Measurements from ENCODE around the gene KASH5. TPM values are rescaled to one million over a fixed set of nuclear protein-coding genes. Genes with fewer than 3 reads are reported as not detected.
"Not testable (repeated sequence)": the region's sequence is repeated elsewhere in the genome, so short reads cannot be mapped to it uniquely, and the experiment has no call there.

Gene KASH5
- total RNA-seq, 1 experiment from 2014 or later = 1.00 TPM

DNA sequence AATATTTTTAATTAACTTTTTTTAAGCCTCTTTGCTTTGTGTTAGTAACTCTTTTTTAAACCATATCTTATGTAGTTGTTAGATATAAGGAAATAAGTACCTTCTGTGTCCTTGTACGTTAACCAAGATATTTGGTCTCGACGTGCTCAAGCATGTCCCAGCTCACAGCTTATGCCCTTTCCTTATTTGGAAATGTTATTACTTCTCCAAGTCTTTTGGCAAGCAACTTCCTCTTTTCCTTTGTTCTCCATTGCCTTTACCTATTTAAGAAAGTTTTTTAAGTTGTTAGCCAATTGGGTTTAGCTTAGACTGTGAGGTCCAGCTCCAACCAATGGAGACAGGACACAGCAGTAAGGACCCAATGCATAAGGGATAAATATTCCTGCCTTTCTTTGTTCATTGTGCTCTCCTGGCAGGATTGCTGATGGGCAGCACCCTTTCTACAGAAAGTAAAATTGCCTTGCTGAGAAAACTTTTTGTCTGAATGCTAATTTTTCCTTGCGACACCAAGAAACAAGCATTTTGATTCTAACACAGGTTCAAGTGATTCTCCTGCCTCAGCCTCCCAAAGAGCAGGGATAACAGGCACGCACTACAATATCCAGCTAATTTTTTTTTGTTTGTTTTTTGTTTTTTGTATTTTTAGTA lies 19.2 kb upstream of the KASH5 start:
- Histone ChIP-seq H3K4me3 (ENCODE audit: low read depth, low read length) (no peak overlapping the region), H3K4me1 (0 out of 2 replicates have a peak, but pooled peaks cover 3% of the 10 kb centered on the region), H3K36me3 (ENCODE audit: control insufficient read depth, insufficient read depth, low read length) (no peaks in the 10 kb centered on the region), H3K9me3 (peaks cover 18% of the 10 kb centered on the region), H3K27me3 (replicated peaks; ENCODE audit: control insufficient read depth, insufficient read depth, low read length) (no peaks in the 10 kb centered on the region)
- H3K4me3 Mint-ChIP-seq (ENCODE audit: unreplicated experiment) = no peak overlapping the region
- no peaks in the 10 kb centered on the region for H3K27me3 Mint-ChIP-seq (ENCODE audit: insufficient read depth, unreplicated experiment)
- H3K4me1 Mint-ChIP-seq (ENCODE audit: low read depth, unreplicated experiment) = no peaks in the 10 kb centered on the region
- TF ChIP-seq, protein P1, sequence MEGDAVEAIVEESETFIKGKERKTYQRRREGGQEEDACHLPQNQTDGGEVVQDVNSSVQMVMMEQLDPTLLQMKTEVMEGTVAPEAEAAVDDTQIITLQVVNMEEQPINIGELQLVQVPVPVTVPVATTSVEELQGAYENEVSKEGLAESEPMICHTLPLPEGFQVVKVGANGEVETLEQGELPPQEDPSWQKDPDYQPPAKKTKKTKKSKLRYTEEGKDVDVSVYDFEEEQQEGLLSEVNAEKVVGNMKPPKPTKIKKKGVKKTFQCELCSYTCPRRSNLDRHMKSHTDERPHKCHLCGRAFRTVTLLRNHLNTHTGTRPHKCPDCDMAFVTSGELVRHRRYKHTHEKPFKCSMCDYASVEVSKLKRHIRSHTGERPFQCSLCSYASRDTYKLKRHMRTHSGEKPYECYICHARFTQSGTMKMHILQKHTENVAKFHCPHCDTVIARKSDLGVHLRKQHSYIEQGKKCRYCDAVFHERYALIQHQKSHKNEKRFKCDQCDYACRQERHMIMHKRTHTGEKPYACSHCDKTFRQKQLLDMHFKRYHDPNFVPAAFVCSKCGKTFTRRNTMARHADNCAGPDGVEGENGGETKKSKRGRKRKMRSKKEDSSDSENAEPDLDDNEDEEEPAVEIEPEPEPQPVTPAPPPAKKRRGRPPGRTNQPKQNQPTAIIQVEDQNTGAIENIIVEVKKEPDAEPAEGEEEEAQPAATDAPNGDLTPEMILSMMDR (IDR thresholded peaks at IDR 0.05; ENCODE audit: insufficient read depth in 1 of 2, low read depth in 1 of 2, low read length in 1 of 2, severe bottlenecking in 1 of 2, unreplicated experiment in 1 of 2) = no peak
- CTCF ChIA-PET = no interaction called here
- no TSS peak for BruUV-seq (replicated peaks)
- peaks cover 9% of the 10 kb centered on the region for H3K9me3 Mint-ChIP-seq (ENCODE audit: unreplicated experiment)
- no peak overlapping the region for H3K27ac Mint-ChIP-seq (ENCODE audit: unreplicated experiment)
- DNase-seq = no peak
- POLR2A ChIA-PET = no interaction called here
- intact Hi-C loops (cut with micrococcal nuclease; ENCODE audit: unreplicated experiment) = no loop called here
- H3K36me3 Mint-ChIP-seq (ENCODE audit: insufficient read depth, unreplicated experiment) = no peaks in the 10 kb centered on the region

DNA sequence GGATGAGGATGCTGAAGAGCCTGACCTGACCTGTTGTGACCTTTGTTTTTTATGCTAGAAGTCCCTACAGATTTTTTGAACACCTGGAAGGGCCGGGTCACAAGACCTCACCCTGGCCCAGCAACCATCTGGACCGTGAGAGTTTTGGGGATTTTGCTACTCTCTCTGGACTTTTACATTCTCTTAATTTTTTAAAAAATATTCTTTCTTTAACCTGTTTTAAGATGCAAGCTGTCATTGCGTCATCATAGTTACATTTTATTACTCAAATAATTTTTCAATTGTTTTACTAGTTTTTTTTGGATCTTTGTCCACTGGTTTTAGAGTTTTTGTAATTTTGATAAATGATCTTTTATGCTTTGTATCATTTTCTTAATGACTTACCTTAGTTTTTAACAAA lies 16.9 kb upstream of the KASH5 start:
- peaks cover 9% of the 10 kb centered on the region for H3K9me3 Mint-ChIP-seq (ENCODE audit: unreplicated experiment)
- TF ChIP-seq, protein P1 (IDR thresholded peaks at IDR 0.05; ENCODE audit: insufficient read depth in 1 of 2, low read depth in 1 of 2, low read length in 1 of 2, severe bottlenecking in 1 of 2, unreplicated experiment in 1 of 2) = no peak
- POLR2A ChIA-PET = no interaction called here
- DNase-seq = no peak
- no peaks in the 10 kb centered on the region for H3K4me1 Mint-ChIP-seq (ENCODE audit: low read depth, unreplicated experiment)
- H3K4me3 Mint-ChIP-seq (ENCODE audit: unreplicated experiment) = no peak overlapping the region
- intact Hi-C loops (cut with micrococcal nuclease; ENCODE audit: unreplicated experiment) = no loop called here
- H3K27me3 Mint-ChIP-seq (ENCODE audit: insufficient read depth, unreplicated experiment) = peaks cover under 1% of the 10 kb centered on the region
- CTCF ChIA-PET = no interaction called here
- Histone ChIP-seq H3K36me3 (ENCODE audit: control insufficient read depth, insufficient read depth, low read length) (no peaks in the 10 kb centered on the region), H3K4me1 (no peaks in the 10 kb centered on the region), H3K4me3 (ENCODE audit: low read depth, low read length) (no peak overlapping the region), H3K27me3 (replicated peaks; ENCODE audit: control insufficient read depth, insufficient read depth, low read length) (no peaks in the 10 kb centered on the region), H3K9me3 (peaks cover 18% of the 10 kb centered on the region)
- H3K27ac Mint-ChIP-seq (ENCODE audit: unreplicated experiment) = no peak overlapping the region
- no TSS peak for BruUV-seq (replicated peaks)
- no peaks in the 10 kb centered on the region for H3K36me3 Mint-ChIP-seq (ENCODE audit: insufficient read depth, unreplicated experiment)

DNA sequence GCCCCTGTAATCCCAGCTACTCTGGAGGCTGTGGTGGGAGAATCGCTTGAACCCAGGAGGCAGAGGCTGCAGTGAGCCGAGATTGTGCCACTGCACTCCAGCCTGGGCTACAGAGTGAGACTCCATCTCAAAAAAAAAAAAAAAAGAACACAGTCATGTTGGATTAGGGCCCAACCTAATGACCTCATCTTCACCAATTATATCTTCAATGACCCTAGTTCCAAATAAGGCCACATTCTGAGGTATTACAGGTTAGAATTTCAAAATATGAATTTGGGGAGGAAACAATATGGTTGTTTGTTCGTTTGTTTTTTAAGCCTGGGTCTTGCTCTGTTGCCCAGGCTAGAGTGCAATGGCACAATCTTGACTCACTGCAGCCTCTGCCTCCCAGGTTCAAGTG lies 14.9 kb upstream of the KASH5 start:
- peaks cover 18% of the 10 kb centered on the region for H3K9me3 ChIP-seq
- H3K36me3 Mint-ChIP-seq (ENCODE audit: insufficient read depth, unreplicated experiment); POLR2A ChIA-PET; DNase-seq; H3K4me1 ChIP-seq; H3K36me3 ChIP-seq (ENCODE audit: control insufficient read depth, insufficient read depth, low read length); H3K27me3 Mint-ChIP-seq (ENCODE audit: insufficient read depth, unreplicated experiment); H3K27ac Mint-ChIP-seq (ENCODE audit: unreplicated experiment); CTCF ChIA-PET; BruUV-seq (replicated peaks); H3K27me3 ChIP-seq (replicated peaks; ENCODE audit: control insufficient read depth, insufficient read depth, low read length); H3K4me3 Mint-ChIP-seq (ENCODE audit: unreplicated experiment); H3K4me3 ChIP-seq (ENCODE audit: low read depth, low read length); H3K9me3 Mint-ChIP-seq (ENCODE audit: unreplicated experiment); H3K4me1 Mint-ChIP-seq (ENCODE audit: low read depth, unreplicated experiment); intact Hi-C loops (cut with micrococcal nuclease; ENCODE audit: unreplicated experiment): not testable (repeated sequence)
